WTC11 (cell line): ENCODE data around the gene IQSEC1.

ENCODE experiments used
- ATF3 ChIP-seq: sonication (generic); formaldehyde crosslinking; conservative IDR thresholded peaks from 2 replicates; pipeline ENCODE4 v1.8.1; 2022; ENCODE audit warnings: mild to moderate bottlenecking, missing genetic modification reagents
- CBFB ChIP-seq: sonication (generic); formaldehyde crosslinking; IDR thresholded peaks from 2 replicates; pipeline ENCODE4 v1.8.1; 2022; ENCODE audit warnings: mild to moderate bottlenecking, low read depth, missing genetic modification reagents
- IRF2 ChIP-seq: sonication (generic); formaldehyde crosslinking; IDR thresholded peaks from 2 replicates; pipeline ENCODE4 v1.8.0; 2022; ENCODE audit warnings: low read depth, missing genetic modification reagents, borderline replicate concordance
- NFATC4 ChIP-seq: fragments of 250-450 bp; sonication (Bioruptor Pico); IDR thresholded peaks from 2 replicates; pipeline ENCODE4 v1.9.0; 2021; ENCODE audit warnings: mild to moderate bottlenecking
- NFE2L1 ChIP-seq: sonication (generic); formaldehyde crosslinking; IDR thresholded peaks from 2 replicates; pipeline ENCODE4 v1.8.1; 2023; ENCODE audit warnings: missing genetic modification reagents
- NR3C1 ChIP-seq: sonication (generic); formaldehyde crosslinking; conservative IDR thresholded peaks from 2 replicates; pipeline ENCODE4 v1.8.1; 2023; ENCODE audit warnings: low read depth, mild to moderate bottlenecking, missing genetic modification reagents
- ZNF138 ChIP-seq: sonication (generic); formaldehyde crosslinking; conservative IDR thresholded peaks from 2 replicates; pipeline ENCODE4 v1.8.1; 2022; ENCODE audit warnings: mild to moderate bottlenecking, moderate library complexity, missing genetic modification reagents
- ZNF263 ChIP-seq: sonication (generic); formaldehyde crosslinking; IDR thresholded peaks from 2 replicates; pipeline ENCODE4 v1.8.1; 2022; ENCODE audit warnings: low read depth, mild to moderate bottlenecking, moderate library complexity, missing genetic modification reagents
- TF ChIP-seq, protein P1 (sequence below): fragments of 200-600 bp; IDR thresholded peaks from 2 replicates; pipeline ENCODE4 v1.8.0; 2022; ENCODE audit warnings: antibody characterized with exemption
- TF ChIP-seq, protein P2 (sequence below): sonication (generic); formaldehyde crosslinking; IDR thresholded peaks from 2 replicates; pipeline ENCODE4 v1.8.1; 2022; ENCODE audit warnings: low read depth, missing genetic modification reagents, borderline replicate concordance

DNA sequence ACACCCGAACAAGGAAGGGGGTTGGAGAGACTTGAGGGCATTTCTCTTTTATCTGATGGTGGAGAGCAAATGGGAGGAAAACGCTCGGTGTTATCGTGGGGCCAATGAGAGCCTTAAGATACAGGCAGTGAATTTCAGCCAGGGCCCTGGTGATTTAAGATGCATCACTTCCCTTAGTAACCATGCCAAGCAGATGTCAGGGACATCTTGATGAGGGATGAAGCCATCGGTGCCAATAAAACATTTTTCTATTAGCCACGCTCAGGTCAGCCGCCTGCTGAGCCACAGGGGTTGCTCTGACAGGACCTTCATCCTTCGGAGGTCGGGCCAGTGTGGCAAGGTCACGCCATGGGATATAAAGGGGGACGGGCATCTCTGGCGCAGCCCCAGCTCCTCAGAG lies 10.6 kb downstream of the IQSEC1 start:
- TF ChIP-seq, protein P1, sequence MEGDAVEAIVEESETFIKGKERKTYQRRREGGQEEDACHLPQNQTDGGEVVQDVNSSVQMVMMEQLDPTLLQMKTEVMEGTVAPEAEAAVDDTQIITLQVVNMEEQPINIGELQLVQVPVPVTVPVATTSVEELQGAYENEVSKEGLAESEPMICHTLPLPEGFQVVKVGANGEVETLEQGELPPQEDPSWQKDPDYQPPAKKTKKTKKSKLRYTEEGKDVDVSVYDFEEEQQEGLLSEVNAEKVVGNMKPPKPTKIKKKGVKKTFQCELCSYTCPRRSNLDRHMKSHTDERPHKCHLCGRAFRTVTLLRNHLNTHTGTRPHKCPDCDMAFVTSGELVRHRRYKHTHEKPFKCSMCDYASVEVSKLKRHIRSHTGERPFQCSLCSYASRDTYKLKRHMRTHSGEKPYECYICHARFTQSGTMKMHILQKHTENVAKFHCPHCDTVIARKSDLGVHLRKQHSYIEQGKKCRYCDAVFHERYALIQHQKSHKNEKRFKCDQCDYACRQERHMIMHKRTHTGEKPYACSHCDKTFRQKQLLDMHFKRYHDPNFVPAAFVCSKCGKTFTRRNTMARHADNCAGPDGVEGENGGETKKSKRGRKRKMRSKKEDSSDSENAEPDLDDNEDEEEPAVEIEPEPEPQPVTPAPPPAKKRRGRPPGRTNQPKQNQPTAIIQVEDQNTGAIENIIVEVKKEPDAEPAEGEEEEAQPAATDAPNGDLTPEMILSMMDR, result no peak
- TF ChIP-seq, protein P2, sequence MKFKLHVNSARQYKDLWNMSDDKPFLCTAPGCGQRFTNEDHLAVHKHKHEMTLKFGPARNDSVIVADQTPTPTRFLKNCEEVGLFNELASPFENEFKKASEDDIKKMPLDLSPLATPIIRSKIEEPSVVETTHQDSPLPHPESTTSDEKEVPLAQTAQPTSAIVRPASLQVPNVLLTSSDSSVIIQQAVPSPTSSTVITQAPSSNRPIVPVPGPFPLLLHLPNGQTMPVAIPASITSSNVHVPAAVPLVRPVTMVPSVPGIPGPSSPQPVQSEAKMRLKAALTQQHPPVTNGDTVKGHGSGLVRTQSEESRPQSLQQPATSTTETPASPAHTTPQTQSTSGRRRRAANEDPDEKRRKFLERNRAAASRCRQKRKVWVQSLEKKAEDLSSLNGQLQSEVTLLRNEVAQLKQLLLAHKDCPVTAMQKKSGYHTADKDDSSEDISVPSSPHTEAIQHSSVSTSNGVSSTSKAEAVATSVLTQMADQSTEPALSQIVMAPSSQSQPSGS (CRISPR knock-in tag), result no peak
- TF ChIP-seq ZNF138 (no peak), CBFB (CRISPR knock-in tag) (no peak), NR3C1 (CRISPR knock-in tag) (no peak), NFATC4 (CRISPR knock-in tag) (no peak), IRF2 (CRISPR knock-in tag) (no peak), ZNF263 (no peak), NFE2L1 (CRISPR knock-in tag) (no peak), ATF3 (CRISPR knock-in tag) (no peak)
